ENCODE results near the gene OSBPL5.

GRCh38 chr11:3132271-3132781 lies 32.8 kb downstream of the OSBPL5 start:
- TF ChIP-seq, protein P1, sequence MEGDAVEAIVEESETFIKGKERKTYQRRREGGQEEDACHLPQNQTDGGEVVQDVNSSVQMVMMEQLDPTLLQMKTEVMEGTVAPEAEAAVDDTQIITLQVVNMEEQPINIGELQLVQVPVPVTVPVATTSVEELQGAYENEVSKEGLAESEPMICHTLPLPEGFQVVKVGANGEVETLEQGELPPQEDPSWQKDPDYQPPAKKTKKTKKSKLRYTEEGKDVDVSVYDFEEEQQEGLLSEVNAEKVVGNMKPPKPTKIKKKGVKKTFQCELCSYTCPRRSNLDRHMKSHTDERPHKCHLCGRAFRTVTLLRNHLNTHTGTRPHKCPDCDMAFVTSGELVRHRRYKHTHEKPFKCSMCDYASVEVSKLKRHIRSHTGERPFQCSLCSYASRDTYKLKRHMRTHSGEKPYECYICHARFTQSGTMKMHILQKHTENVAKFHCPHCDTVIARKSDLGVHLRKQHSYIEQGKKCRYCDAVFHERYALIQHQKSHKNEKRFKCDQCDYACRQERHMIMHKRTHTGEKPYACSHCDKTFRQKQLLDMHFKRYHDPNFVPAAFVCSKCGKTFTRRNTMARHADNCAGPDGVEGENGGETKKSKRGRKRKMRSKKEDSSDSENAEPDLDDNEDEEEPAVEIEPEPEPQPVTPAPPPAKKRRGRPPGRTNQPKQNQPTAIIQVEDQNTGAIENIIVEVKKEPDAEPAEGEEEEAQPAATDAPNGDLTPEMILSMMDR (IDR thresholded peaks at IDR 0.05) = no peak
- TF ChIP-seq POLR2A (IDR thresholded peaks at IDR 0.05) = no peak

All from heart left ventricle (tissue), 13 donors.